Prostate gland (tissue), 2 donors: ENCODE data around the gene PAQR7.

ENCODE experiments used
- POLR2A ChIP-seq: fragments of 450-650 bp; IDR thresholded peaks from one replicate; pipeline ENCODE4 v1.6.1; 2016; ENCODE audit warnings: antibody characterized with exemption, mild to moderate bottlenecking
- POLR2AphosphoS5 ChIP-seq: sonication (generic); formaldehyde crosslinking; IDR thresholded peaks from one replicate; pipeline ENCODE4 v1.6.1; 2017; ENCODE audit warnings: antibody characterized with exemption
- TF ChIP-seq, protein P1 (sequence below), 4 experiments: fragments of 200-600 bp in 2 of 4; fragments of 450-650 bp in 2 of 4; sonication (generic) in 2 of 4; IDR thresholded peaks; 1 replicate in 3 of 4; 2 replicates in 1 of 4; pipeline ENCODE4 v1.5.1; 2016 to 2019; ENCODE audit warnings: antibody characterized with exemption in 4 of 4, mild to moderate bottlenecking in 2 of 4, moderate library complexity in 2 of 4

DNA sequence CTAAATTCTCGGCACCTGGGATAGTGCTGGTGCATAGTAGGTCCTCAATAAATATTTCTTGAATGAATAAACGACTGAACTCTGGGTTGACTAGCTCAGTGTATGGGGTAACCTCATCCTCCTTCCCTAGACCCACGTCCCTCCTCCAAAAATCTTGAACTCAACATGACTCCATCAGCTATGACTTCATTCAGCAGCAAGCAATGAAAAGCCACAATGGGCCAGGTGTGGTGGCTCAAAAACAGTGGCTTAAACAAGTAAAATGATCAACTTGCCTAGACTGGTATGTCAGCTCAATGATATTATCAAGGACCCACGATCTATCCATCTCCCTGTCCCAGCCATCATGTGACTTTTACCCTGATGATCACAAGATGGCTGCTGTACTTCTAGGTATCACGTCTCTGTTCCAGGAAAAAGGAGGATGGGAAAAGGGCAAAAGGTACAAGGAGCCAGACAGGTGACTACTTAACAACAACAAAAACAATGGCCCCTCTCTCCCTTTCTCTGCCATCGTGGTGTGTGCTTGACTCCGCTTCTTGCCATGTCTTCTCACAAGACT lies 13.0 kb upstream of the PAQR7 start:
- TF ChIP-seq, protein P1, sequence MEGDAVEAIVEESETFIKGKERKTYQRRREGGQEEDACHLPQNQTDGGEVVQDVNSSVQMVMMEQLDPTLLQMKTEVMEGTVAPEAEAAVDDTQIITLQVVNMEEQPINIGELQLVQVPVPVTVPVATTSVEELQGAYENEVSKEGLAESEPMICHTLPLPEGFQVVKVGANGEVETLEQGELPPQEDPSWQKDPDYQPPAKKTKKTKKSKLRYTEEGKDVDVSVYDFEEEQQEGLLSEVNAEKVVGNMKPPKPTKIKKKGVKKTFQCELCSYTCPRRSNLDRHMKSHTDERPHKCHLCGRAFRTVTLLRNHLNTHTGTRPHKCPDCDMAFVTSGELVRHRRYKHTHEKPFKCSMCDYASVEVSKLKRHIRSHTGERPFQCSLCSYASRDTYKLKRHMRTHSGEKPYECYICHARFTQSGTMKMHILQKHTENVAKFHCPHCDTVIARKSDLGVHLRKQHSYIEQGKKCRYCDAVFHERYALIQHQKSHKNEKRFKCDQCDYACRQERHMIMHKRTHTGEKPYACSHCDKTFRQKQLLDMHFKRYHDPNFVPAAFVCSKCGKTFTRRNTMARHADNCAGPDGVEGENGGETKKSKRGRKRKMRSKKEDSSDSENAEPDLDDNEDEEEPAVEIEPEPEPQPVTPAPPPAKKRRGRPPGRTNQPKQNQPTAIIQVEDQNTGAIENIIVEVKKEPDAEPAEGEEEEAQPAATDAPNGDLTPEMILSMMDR (IDR thresholded peaks at IDR 0.05), result no peak
- no peak for TF ChIP-seq POLR2A
- no peak for TF ChIP-seq POLR2AphosphoS5
